22Rv1 (cell line): ENCODE measurements around the gene CHAD.
A peak's percentile ranks its signal among the peaks of the same experiment; 100 is the strongest.

Source experiments
- H3K27ac ChIP-seq: fragments of 450-650 bp; 2 replicates; pipeline ENCODE4 v1.5.1; 2017
- CTCF ChIP-seq: fragments of 450-650 bp; IDR thresholded peaks from 2 replicates; pipeline ENCODE4 v1.5.1; 2017; ENCODE audit warnings: mild to moderate bottlenecking
- ZFX ChIP-seq: fragments of 450-650 bp; IDR thresholded peaks from 2 replicates; pipeline ENCODE4 v1.6.1; 2017; ENCODE audit warnings: antibody characterized with exemption, borderline replicate concordance

Gene CHAD

GRCh38 chr17:50491505-50491904 lies 22.8 kb upstream of the CHAD start:
- H3K27ac ChIP-seq: no peak overlapping the region

GRCh38 chr17:50488880-50489279 lies 20.2 kb upstream of the CHAD start:
- no peak for TF ChIP-seq CTCF
- TF ChIP-seq ZFX: no peak
- no peak overlapping the region for H3K27ac ChIP-seq

More at GRCh38 chr17:50491505-50491904, 22.8 kb upstream of the CHAD start:
- TF ChIP-seq CTCF (no peak), ZFX (no peak)

GRCh38 chr17:50487213-50488096 lies 18.8 kb upstream of the CHAD start:
- H3K27ac ChIP-seq: no peak overlapping the region
- TF ChIP-seq ZFX: no peak
- TF ChIP-seq CTCF: no peak

GRCh38 chr17:50484386-50485155 lies 15.9 kb upstream of the CHAD start:
- no peak overlapping the region for H3K27ac ChIP-seq
- TF ChIP-seq ZFX (no peak), CTCF (no peak)

GRCh38 chr17:50483266-50483665 lies 14.6 kb upstream of the CHAD start:
- H3K27ac ChIP-seq: peak overlapping the region; percentile 50
- TF ChIP-seq CTCF: no peak
- no peak for TF ChIP-seq ZFX

- peak overlapping the region; percentile 50 for H3K27ac ChIP-seq
- TF ChIP-seq CTCF (peak; percentile 88), ZFX (no peak)
Measured at GRCh38 chr17:50482516-50482915, 13.8 kb upstream of the CHAD start.

- TF ChIP-seq ZFX: no peak
- TF ChIP-seq CTCF: no peak
- peak overlapping the region; percentile 50 for H3K27ac ChIP-seq
Measured at GRCh38 chr17:50482110-50482509, 13.4 kb upstream of the CHAD start.
